IPS-NIHi7 (cell line): Measurements from ENCODE around the gene GLB1L.

ENCODE experiments used
- DNase-seq: peaks from one replicate; pipeline ENCODE4 v3.0.0; 2012; ENCODE audit warnings: mixed read lengths; ENCODE audit errors: extremely low spot score

Gene GLB1L

DNA sequence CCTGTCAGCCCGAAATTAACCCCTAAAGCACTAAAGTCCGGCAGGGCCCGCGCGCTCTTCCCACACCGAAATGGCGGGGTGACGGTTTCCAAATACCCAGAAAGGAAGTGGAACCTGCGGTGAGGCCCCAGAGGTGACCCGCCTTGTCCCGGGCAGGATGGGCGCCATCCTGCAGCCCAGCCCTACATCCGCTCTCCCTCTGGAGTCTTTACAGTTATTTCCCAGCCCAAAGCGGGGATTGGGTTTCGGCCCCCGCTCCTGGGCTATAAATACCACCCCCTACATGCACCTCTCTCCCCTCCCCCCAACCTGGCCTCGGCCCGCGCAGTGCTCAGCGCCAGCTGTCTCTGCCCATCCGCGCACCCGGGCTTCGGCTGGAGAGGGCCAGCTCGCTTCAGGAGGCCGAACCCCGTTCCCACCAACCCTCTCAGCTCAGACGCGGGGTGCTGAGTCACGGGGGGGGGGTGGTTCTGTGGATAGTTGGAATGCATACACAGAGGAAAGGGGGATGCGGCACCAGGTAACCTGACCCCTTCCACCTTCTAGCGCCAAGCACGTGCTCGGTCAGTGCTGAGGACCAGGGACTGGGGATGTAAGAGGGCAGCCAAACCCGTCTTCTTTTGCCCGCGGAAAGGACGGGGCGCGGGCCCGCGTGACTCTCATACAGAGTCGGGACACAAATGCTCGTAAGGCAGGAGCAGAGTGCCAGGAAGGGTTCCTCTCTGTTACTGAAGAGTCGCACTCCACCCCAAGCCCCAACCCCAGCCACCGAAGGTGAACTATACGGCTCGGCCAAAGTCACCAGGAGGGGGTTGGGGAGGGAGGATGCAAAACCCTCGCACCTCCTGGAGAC lies 7.9 kb upstream of the GLB1L start, which contains the start of gene TUBA4B:
Gene TUBA4B, plus strand, starts transcription at position 344 of the 853 bp plus-strand sequence. Its CDS starts 165 bp downstream, at position 509.
- peak; percentile 41 for DNase-seq

DNA sequence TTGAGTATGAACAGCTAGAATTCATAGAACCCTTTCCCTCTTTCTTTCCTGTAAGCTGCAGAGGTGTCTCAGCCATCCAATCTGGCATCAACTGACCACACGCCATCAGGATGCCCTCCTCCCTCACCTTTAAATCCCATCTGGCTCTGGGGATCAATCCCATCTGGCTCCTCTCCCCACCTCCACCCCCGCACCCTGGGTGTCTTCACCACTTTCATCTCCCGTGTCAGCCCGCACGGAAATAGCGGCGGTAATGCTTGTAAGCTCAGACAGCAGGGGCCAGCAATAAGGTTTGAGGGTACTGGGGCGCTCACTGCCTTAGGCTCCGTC lies 7.3 kb upstream of the GLB1L start:
- no peak for DNase-seq

DNA sequence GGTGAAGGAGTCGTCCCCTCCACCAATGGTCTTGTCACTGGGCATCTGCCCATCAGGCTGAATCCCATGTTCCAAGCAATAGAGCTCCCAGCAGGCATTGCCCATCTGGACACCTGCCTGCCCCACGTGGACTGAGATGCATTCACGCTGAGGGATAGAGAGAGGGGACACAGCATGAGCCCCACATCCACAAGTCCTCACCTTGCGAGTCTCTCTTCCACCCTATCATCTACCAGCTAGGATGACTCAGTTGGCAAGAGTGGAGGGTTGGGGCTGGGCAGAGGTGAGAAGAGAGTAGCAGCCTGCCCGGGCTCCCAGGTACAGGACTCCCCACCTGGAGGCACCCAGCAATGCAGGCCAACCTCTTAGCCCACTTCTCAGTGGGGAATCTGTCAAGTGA lies 6.8 kb upstream of the GLB1L start:
- DNase-seq = no peak

DNA sequence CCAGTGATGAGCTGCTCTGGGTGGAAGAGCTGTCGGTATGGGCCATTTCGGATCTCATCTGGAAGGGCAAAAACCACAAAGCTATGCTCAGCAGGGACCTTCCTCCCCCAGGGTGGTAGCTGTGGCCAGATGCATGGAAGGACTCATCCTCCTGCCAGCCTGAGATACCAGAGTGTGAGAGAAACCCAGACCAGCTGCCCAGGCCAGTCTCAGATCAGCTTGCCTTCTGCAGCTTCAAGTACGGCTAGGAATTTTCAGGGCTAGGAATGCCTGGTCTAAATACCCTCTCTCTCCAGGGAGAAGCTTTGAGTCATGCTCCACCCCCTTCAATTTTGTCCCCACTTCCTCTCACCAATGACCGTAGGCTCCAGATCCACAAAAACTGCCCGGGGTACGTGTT lies 6.4 kb upstream of the GLB1L start:
- no peak for DNase-seq

DNA sequence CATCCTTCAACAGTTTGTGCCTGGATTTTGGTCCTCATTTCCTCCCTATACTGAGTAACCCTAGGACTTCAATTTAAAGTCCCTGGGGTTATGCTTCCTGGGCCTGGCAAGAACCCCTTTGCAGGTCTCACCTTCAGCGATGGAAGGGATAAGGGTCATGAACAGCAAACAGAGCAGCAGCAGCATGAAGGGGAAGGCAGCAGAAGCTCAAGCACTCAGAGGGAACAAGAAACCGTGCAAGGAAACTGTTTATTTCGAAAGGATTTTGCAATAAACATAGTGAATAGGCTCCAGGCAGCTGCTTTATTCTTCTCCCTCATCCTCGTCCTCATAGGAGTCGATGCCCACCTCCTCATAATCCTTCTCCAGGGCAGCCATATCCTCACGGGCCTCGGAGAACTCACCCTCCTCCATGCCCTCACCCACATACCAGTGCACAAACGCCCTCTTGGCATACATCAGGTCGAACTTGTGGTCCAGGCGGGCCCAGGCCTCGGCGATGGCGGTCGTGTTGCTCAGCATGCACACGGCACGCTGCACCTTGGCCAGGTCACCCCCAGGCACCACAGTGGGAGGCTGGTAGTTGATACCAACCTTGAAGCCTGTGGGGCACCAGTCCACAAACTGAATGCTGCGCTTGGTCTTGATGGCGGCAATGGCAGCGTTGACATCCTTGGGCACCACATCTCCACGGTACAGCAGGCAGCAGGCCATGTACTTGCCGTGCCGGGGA lies 5.0 kb upstream of the GLB1L start:
- no peak for DNase-seq

DNA sequence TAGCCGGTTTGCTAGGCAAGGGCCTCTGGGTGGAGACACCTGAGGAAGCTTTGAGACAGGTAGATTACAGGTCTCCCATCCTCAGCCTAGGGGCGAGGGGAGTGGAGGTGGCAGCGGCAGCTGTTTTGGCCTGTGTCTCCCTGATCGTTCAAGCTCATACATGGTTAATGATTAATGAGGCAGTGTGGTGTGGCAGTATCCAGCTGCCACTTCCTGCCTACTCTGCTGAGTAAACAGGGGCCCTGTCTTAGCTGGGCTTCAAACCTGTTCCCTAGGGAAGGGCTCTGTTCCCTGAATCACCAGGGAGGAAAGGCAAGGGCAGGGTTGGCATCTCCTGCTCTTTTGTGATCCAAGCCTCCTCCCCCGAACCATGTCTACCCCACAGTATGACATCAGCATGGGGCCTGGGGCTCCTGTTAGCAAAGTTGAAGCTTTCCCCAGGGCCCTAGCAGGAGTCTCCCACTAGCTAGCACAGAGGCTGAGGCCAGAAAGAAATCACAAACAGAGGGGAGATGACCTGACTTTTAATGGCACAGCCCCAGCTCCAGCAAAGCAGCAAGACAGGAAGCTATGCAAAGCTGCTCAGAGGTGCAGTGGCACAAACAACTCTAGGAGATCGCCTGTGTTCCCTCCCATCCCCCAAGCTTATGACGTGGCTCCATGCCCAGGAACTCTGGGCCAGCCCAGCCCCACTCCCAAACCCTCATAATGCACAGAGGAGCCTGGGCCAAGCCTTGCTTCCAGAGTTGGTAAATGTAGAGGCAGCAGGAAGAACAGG lies 4.1 kb upstream of the GLB1L start:
- DNase-seq = no peak

DNA sequence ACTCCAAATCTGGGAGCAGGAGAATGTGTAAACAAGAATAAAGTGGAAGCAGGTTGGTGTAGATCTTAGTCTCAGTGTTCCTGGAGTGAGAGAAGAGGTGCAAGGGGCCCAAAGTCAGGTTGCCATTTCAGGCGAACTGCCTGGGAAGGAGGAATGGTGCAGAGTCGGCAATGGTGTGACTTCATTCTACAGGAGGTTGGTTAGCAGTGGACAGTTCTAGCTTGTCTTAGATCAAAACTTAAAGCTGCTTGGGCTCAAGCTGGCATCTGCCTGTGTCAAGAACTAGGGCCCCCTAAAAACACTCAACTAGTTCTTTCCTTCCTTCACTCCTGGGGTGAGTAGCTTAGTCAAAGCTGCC lies 3.6 kb upstream of the GLB1L start:
- no peak for DNase-seq

DNA sequence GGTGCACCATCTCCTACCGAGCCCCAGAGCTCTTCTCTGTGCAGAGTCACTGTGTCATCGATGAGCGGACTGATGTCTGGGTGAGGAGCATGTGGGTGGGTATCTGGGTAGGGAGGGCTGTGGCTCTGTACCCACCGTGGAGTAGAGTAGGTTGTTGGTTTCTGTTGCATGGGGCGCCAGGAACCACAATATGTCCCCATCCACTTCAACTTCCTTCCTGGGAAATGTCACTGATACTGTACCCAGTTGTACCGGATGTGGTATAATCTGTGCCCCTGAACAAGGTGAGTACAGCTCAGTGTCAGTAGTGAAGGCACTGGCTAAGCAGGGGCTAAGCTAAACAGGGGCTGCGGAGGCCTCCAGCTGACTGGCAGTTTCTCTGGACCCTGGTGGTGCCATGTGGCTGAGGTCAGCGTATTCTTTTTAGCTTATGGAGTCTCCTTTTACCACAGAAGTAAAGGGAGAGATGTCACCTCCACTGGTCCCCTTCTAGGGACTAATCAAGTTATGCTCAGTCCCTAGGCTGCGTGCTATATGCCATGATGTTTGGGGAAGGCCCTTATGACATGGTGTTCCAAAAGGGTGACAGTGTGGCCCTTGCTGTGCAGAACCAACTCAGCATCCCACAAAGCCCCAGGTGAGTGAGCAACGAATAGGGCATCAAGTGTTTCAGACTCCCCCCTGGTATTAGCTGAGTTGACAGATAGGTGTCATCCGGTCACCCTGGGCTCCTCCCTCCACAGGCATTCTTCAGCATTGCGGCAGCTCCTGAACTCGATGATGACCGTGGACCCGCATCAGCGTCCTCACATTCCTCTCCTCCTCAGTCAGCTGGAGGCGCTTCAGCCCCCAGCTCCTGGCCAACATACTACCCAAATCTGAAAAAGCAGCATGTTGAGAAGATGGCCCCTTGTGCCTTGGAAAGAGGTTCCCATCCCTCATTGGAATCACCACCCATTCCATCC lies 2.7 kb upstream of the GLB1L start:
- no peak for DNase-seq

DNA sequence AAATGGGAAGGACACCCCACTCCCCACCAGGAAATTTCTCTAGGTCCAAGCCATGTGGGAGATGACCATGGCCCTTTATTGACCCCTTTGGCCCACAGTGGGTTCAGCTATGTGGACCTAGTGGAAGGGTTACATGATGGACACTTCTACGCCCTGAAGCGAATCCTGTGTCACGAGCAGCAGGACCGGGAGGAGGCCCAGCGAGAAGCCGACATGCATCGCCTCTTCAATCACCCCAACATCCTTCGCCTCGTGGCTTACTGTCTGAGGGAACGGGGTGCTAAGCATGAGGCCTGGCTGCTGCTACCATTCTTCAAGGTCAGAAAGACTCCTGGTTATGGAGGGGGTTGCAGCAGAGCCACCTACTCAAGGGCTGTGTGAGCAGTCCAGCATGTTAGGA lies 1.3 kb upstream of the GLB1L start:
- DNase-seq = no peak

DNA sequence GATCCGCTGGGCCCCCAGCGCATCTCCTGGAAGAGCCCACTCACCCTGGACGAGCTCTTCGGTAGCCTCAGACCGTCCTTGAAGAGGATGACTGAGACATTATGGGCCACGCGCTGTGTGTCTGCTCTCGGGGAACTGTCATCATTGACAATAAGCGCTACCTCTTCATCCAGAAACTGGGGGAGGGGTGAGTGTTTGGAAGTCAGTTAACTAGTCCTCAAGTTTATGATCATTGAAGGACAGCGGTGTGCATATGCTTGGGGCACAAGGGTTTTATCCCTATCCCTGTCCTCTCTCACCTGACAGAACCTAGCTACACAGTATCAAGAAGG lies 621 bp upstream of the GLB1L start:
- no peak for DNase-seq

DNA sequence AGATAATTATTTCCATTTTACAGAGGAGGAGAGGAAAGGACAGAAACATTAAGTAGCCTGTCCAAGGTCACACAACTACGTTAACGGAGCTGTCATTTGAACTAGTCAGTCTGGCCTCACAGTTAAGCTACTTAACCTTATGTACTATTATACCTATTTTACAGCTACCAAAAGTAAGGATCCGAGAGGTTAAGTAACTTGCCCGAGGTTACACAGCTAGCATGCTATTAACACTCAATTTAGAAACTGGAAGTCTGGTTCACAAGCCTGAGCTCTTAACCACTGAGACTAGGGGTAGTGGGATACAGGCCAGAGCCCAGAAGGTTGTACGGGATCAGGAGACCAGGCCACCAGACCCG lies 476 bp downstream of the GLB1L start:
- no peak for DNase-seq

DNA sequence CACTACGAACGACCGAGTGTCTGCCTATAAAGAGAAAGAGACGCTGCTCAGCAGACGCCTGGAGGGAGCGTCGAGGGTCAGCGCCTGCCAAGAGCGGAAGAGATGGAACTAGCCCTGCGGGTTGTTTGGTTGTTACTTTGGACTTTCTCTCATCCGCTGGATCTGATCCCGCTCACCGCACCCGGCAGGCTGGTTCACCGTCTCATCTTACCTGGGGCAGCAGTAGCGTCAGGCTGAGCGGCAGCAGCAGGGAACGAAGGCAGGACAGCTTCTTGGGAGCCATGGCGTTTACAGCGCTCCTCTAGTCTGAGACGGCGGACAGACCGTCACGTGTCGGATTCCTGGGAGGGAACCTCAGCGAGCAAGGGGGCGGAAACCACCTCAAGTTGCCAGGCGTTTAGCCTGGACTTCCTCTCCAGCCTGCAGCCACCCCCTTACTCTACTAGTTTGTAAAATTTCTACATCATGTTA lies 1.9 kb downstream of the GLB1L start:
- DNase-seq = no peak

DNA sequence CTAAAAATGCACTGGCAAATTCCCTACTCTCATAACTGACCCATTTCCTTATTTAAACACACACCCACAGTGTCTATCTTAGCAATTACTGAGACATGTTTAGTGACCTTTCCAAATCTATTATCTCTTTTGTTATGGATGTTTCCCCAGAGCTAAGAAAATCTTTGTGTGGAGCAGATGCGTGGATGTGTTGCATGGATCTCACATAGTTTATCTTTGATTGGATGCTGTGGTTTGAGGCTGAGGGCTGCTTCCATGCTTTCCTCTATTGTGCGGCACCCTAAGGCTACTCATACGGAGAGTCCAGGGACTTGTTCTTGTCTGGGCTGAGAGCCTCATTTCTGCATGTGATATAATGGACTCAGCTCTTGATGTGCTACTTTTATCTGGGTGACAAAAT lies 10.9 kb downstream of the GLB1L start:
- DNase-seq = no peak

DNA sequence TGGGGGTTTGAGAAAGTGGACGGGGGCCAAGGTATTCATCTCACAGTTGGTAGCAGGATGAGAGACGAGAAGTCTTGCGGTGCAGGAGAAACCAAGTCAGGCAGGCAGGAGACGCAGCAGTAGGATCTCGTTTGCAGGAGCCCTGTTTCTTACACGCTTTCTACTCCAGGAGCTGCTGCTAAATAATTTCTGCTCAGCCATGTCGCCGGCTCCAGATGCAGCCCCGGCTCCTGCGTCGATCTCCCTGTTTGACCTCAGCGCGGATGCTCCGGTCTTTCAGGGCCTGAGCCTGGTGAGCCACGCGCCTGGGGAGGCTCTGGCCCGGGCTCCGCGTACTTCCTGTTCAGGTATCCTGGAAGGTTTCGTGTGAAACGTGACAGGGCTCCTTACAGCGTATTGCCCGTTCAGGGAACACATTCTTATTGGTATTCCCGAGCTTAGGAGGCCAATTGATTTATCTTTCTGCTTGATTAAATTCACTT lies 15.1 kb downstream of the GLB1L start:
- peak; percentile 58 for DNase-seq

DNA sequence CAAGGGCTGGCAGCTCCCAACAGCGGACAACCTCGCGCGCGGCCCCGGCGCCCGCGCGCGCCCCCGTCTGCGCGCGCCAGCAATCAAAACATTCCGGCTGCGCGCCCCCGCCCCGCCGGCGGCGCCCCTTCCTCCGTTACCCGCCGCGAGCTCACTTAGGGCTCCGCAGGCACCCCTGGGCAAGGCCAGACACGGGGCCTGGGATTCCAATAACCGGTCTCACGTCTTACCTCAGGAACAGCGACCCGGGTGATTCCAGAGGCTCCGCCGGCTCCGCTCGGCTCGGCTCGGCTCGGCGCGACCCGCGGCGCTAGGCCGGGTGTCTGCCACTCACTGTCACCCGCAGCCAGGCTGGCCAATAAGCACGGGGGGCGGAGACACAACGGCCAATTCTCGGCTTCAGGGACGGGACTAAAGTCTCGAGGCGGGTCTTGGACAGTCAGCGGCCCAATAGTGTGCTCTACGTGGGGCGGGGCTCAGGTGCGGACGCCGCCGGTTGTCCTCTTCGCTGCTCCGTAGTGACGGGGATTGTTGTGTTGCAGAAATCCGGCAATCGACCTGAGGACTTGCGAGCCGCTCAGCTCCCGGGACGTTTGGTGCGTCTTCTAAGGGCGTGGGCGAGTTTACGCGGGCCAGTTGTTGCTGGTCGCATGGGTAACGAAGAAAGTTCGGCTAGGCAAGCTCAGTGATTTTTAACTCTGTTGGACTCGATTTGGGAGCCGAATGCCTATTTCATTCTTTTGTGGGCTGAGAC lies 15.8 kb downstream of the GLB1L start, which contains the start of the genes ANKZF1 and ATG9A:
Gene ANKZF1, plus strand, starts transcription at position 502 of the 754 bp plus-strand sequence. CDS start 452 bp downstream, outside the sequence.
Gene ATG9A, minus strand, starts transcription at position 332 of the 754 bp plus-strand sequence. CDS start 1,612 bp downstream, outside the sequence.
- DNase-seq = peak; percentile 99

DNA sequence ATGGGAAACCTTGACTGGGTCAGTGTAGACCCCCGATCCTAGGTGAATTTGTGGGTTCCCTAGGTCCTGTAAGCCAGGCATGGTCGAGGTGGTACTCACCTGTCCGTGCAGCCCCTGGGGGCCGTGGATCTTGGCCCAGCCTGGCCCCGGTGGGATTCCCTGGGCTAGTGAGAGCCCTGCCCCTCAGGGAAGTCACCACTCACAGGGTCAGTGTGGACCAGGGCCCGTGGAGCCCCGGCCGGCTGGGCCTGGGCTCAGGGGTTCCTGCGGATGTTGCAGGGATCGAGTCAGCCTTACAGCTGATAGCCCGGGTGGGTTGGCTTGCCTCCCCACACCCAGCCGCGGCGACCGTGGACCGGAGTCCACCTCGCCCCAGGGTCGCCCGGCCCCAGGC lies 16.3 kb downstream of the GLB1L start:
- no peak for DNase-seq

DNA sequence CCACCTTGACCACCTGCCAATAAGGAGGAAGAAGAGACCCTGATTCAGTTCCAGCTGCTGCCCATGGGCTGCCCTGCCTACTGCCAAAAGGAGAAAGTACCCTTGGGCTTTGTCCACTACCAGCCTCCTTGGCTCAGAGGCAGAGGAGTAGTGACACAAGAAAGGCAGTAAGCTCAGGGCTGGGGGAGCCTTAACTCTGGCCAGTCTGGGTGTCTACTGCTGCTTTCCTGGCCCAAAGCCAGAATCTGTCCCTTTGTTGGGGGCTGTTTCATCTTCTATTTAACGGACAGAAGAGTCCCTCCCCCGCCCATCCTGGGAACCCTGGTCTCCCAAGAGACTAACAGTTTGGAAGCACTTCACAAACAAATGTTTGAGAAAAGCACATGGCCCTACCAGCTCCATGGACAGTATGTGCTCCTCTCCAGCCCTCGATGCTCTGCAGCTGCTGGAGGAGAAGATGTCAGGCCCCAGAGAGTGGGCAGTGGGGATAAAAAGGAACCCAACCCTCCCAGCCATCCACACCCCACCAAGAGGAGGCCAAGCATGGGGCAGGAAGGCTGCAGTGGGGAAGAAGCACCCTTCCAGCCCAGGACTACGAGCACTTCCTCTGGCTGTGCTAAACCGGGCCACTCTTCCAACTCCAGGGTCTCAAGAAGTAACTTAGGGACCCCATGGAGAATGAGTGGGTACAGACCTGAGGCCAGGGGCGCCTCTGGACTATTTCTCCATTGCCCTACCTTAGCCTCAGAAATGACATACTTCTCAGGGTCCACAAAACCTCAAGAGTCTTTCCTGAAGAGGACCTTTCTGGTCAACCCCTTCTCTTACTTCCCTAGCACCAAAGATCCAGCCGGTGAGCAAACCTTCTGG lies 17.0 kb downstream of the GLB1L start:
- DNase-seq = no peak

DNA sequence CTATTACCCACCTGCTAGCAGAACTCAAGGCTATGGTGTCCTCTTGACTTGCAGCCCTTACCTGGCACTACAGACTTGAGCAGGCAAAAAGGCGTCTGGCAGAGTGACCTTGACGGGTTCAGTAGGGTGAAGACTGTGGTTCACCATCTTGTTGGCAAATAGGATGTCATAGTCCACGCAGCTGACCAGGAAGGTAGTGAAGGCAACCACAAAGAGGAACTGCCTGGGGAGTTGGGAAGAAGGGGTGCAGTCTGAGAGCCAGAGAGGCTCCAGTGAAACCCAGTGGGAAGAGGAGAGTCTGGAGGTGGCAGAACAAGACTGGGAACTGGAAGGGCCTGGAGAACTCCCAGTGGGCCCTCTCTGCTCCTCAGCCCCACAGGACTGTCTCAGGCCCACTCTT lies 19.9 kb downstream of the GLB1L start:
- no peak for DNase-seq
